ENCODE measurements around the gene GNG11.

GRCh38 chr7:93879356-93879755 is 42.2 kb upstream of the GNG11 start:
- TF ChIP-seq POLR2AphosphoS5 (IDR thresholded peaks at IDR 0.05; ENCODE audit: low read depth, low read length) (no peak), REST (IDR thresholded peaks at IDR 0.05; ENCODE audit: insufficient read depth in 1 of 2, low read depth in 2 of 2, low read length in 2 of 2) (no peak), TAF1 (IDR thresholded peaks at IDR 0.05; ENCODE audit: borderline replicate concordance, insufficient read depth, low read length) (no peak)
